Suppressor macrophage treated with lipopolysaccharide for 4 hours (primary cell): ENCODE results near the gene THEM4.
A peak's percentile ranks its signal among the peaks of the same experiment; 100 is the strongest.

ENCODE experiments used
- DNase-seq: peaks from one replicate; pipeline ENCODE4 v3.0.0-alpha.2; 2020

THEM4 gene

DNA sequence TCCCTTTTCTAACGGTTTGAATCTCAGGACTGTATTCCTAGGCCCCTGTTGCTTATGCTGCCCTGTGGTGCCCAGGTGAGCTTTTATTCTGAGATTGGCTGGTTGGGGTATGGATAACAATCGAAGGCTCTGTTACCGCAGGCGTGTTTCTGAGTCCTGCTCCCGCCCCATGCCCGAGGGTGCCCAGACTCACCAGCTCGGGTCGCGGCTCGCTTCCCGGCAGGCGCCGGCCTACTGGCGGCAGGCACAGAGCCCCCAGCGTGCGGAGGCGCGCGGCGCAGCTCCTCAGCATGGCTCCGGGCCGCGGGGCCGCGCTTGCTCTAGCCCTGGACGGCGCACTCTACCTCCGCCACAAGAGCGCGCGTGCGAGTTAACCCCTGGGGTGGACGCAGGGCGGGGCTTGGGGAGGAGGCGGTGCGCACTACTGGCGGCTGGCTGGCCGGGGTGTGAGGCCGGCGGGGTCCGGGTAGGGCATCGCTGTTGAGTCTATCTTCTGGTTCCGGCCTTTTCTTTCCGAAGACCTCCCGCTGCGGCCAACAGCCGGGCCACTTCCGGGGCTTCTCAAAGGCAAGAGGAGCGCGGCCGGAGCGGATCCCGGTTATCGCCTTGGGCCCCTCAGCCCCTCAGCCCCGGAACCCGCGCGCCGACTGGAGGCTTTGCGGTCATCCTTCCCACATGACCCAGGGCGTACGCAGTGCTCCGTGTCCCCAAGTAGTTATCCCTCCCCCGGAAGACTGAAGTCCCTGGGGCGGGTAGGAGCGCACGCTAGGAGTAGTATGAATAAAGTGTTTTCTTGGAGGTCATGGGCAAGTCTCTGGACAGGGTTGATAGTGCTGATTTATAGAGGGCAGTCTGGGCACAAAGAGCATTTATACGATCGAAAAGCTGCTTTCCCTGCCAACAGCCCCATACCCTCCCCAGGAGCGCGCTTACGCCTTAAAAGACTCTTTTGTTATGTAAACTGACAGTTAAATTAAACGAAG is at the start of gene THEM4:
Gene THEM4 (minus strand): TSS at position 345 of the 983 bp plus-strand sequence. CDS start 53 bp downstream, at position 292.
- DNase-seq: peak; percentile 98

DNA sequence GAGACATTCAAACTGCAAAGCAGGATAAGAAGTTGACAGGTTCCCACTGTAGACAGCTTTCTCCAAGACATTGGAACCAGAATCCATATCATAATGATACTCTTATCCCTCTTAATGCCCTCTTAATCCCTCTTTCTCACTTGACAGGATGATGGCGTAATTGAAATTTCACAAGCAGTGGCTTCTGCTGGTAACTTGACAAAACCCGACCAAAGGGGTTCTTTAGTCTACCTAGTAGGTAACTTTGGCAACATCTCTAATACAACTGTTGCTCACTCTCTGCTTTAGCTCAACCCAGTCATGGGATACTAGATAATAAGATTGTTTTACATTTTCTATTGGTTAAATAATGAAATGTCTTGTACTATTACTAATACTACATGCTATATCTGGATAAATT is 49.6 kb upstream of the THEM4 start:
- DNase-seq: no peak

- no peak for DNase-seq
These were observed 47.7 kb upstream of the THEM4 start for GRCh38 chr1:151956957-151957497.

DNA sequence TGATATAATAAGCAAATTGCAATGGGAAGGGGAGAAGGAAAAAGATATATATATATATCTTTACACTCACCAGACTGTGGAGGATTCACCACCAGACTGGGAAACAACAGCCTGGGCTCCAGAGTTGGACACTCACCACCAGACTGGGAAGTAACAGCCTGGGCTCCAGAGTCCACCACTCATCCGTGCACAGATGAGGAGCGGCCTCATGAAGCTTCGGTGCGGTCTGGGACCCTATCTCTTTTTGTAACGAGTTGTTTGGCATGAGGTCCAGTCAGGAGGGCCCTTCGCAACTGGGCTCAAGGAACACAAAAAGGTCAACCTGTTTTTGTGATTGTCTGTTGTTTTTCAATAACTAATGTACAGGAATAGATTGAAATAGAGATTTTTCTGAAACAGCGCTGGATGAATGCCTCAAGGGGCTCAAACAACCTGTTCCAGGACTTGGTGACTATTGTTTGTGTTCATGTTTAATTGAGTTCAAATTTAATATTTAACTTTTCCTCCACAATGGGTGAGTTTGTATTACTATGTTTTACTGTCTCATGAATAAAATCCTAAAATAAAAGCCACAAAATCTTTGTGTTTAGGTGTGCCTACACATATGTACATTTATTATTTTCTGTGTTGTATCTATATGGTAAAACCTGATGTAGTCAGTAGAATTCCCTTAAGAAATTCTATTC is 44.2 kb upstream of the THEM4 start:
- no peak for DNase-seq

DNA sequence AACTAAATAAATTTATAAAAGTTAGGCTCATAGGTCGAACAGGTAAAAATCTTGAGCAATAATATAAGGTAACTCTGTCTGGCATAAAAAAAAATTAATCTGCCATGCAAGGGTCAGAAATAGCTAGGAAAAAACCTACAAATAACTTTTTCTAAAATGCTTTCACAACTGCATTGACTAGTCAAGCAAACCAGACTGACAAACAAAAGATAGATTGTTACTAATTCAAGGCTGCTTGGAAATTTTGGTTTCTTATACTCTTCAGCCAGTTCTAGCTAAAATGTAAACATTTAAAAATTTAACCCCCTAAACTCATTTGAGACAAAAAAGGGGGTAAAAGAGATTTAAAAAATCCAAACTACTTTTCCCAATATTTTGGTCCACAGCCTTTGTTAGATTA is 43.5 kb upstream of the THEM4 start:
- DNase-seq: no peak

- DNase-seq: no peak
These were observed 40.3 kb upstream of the THEM4 start for GRCh38 chr1:151949371-151950193.

- DNase-seq: no peak
These were observed 39.2 kb upstream of the THEM4 start for GRCh38 chr1:151948506-151948905.

DNA sequence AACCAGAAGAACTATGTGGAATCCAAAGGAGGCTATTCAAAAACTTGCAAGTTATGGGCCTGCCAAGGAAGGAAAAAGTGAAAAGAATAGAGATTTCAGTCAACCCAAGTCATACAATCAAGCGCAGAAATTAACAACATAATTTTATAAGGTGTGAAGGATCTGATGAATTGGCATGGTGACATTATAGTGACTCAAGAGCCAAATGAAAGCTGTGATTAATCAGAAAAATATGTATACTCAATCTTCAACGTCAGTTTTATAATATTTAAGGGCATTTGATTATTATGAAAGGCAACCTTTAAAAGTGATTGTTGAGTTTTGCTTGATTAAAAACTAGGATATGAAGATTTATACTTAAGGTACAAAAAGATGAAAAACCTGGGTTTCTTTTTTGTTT is 37.8 kb upstream of the THEM4 start:
- no peak for DNase-seq

GRCh38 chr1:151945725-151946722 is 36.7 kb upstream of the THEM4 start:
- peak; percentile 98 for DNase-seq

GRCh38 chr1:151944857-151945575 is 35.7 kb upstream of the THEM4 start:
- DNase-seq: no peak

DNA sequence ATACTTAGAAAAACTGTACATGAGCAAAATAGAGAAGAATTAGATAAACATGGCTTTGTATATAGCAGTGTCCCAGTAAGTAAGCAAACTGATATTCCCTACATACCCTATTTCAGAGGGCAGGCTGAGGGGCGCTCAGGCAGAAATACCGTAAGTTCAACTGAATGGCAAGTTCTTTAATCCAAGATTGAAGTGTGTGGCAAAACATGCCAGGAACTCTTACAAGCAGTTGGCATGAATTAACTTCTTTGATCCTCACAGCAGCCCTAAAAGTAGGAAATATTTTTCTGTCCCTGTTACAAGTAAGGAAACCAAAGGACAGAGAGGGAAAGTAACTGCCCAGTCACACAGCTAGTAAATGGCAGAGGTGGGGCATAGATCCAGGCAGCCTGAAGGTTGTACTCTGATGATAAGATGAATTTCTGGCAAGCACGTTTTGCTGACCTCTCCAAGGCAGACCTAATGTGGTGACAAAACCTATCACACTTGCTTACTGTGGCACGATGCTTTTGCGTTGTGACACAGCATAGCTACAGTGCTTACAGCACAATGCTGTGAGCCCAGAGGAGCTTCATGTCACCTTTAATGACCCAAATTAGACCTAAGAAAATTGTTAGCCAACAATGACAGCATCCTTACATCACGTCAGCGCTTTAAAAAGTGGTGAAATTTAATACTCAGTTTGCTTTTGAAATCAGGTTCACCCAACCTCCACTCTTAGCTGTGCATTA is 35.0 kb upstream of the THEM4 start:
- peak; percentile 78 for DNase-seq

GRCh38 chr1:151943591-151943990 is 34.3 kb upstream of the THEM4 start:
- no peak for DNase-seq

- no peak for DNase-seq
These were observed 33.6 kb upstream of the THEM4 start for GRCh38 chr1:151942882-151943281.

DNA sequence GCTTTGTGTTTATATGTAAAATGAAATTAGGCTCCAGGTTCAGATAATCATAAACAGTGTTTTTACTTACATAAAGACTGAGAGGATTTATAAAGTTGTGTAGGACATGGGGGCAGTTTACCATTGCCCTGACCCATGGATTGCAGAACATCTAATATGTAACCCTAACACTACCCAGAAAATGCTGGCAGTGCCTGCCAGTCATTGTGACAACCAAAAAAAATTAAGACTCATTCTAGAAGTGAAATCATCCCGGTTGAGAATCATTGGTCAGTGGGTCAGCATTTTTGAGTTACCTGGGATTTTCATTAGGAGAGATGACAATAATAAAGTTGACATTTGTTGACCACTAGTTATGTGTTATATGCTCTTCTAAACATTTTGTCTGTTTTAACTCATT is 31.2 kb upstream of the THEM4 start:
- DNase-seq: peak; percentile 26

DNA sequence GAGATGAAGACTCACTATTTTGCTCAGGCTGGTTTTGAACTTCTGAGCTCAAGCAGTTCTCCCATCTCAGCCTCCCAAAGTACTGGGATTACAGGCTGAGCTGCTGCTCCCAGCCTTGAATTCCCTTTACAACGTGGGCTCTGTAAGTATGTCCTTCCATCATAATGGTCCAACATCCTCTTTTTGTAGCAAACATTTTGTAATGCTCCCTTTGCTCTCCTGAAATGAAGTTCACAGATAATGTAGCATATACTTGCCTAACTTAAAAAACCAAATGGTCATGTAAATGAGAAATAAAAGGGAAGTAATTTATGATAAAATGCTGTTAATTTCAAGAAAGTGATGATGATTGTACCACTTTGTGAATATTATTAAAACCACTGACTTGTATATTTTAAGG is 30.5 kb upstream of the THEM4 start:
- DNase-seq: peak; percentile 28

DNA sequence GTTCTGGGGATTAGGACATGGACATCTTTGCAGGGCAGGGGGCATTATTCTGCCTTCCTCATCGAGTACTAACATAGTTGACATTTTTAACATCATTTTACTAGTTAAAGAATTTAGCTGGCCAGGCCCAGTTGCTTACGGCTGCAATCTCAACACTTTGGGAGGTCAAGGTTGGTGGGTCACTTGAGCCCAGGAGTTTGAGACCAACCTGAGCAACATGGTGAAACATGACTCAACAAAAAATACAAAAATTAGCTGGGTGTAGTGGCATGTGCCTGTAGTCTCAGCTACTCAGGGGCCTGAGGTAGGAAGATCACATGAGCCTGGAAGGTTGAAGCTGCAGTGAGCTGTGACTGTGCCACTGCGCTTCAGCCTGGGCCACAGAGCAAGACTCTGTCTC is 29.8 kb upstream of the THEM4 start:
- no peak for DNase-seq

DNA sequence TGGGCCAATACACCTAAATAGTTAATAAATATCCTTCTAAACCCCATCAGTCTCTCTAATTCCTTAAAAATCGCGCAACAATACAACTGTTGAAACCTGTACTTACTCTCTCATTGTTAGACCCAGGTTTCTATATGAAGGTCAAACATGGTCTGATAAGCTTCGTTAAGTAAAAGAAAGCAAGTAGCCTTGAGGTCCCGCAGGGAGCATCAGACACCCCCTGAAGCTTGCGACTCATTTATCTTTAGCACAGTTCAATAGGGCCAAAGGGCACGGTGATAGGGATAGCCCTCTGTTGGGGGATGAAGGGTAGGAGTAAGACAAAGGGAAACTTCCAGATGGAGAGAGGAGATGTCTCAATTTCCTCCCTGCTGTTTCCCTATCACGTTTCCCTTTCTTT is 27.3 kb upstream of the THEM4 start:
- DNase-seq: no peak

GRCh38 chr1:151935894-151936602 is 26.7 kb upstream of the THEM4 start:
- DNase-seq: no peak

GRCh38 chr1:151935154-151935553 is 25.8 kb upstream of the THEM4 start:
- no peak for DNase-seq
